NB4 (cell line): ENCODE measurements around the gene RGS19.

ENCODE experiments used
- DNase-seq: peaks from one replicate; pipeline ENCODE4 v3.0.0; 2010; ENCODE audit warnings: low read depth
- H3K4me3 ChIP-seq: one replicate; pipeline ENCODE4 v1.5.1; 2011; ENCODE audit warnings: mild to moderate bottlenecking, low read depth, low read length, moderate library complexity
- CTCF ChIP-seq: IDR thresholded peaks from one replicate; pipeline ENCODE4 v1.5.1; 2012; ENCODE audit warnings: low read depth, low read length
- MAX ChIP-seq: IDR thresholded peaks from 2 replicates; pipeline ENCODE4 v1.6.1; 2011; ENCODE audit warnings: low read depth, low read length
- MYC ChIP-seq: IDR thresholded peaks from 2 replicates; pipeline ENCODE4 v1.6.1; 2011; ENCODE audit warnings: low read depth, low read length
- POLR2A ChIP-seq: IDR thresholded peaks from 2 replicates; pipeline ENCODE4 v1.6.1; 2011; ENCODE audit warnings: mild to moderate bottlenecking; ENCODE audit not compliant: insufficient read length; ENCODE audit errors: extremely low read depth

The RGS19 gene

GRCh38 chr20:64113444-64113775 is 34.1 kb upstream of the RGS19 start:
- H3K4me3 ChIP-seq = no peak overlapping the region
- no peak for TF ChIP-seq POLR2A
- no peak for TF ChIP-seq MAX
- no peak for TF ChIP-seq CTCF
- TF ChIP-seq MYC = no peak
- no peak for DNase-seq

GRCh38 chr20:64112691-64113443 is 33.5 kb upstream of the RGS19 start:
- H3K4me3 ChIP-seq = no peak overlapping the region
- no peak for DNase-seq
- TF ChIP-seq CTCF = no peak
- TF ChIP-seq POLR2A = no peak
- TF ChIP-seq MAX = no peak

GRCh38 chr20:64111841-64112641 is 32.7 kb upstream of the RGS19 start:
- no peak overlapping the region for H3K4me3 ChIP-seq
- no peak for TF ChIP-seq POLR2A
- TF ChIP-seq CTCF = no peak
- TF ChIP-seq MYC = peak; percentile 85
- TF ChIP-seq MAX = peak; percentile 89
- peak; percentile 97 for DNase-seq

GRCh38 chr20:64110411-64111068 is 31.2 kb upstream of the RGS19 start:
- DNase-seq = no peak
- H3K4me3 ChIP-seq = no peak overlapping the region
- TF ChIP-seq POLR2A = no peak
- TF ChIP-seq MAX = no peak
- TF ChIP-seq CTCF = no peak
- TF ChIP-seq MYC = no peak

GRCh38 chr20:64109831-64110391 is 30.6 kb upstream of the RGS19 start:
- H3K4me3 ChIP-seq = no peak overlapping the region
- DNase-seq = no peak
- TF ChIP-seq POLR2A (no peak), MAX (no peak), MYC (no peak), CTCF (no peak)
